ENCODE results near the gene SYCP2L. TPM values are rescaled to one million over a fixed set of nuclear protein-coding genes. Genes with fewer than 3 reads are reported as not detected.
A peak's percentile ranks its signal among the peaks of the same experiment; 100 is the strongest.
"Not testable (repeated sequence)": the region's sequence is repeated elsewhere in the genome, so short reads cannot be mapped to it uniquely, and the experiment has no call there.

SYCP2L gene
- total and polyA plus RNA-seq, 9 of the 15 experiments (the other 6 are each of a cell fraction or from before 2014, with no cell fraction given), result 12.4 to 46.9 (median 22.0) TPM

DNA sequence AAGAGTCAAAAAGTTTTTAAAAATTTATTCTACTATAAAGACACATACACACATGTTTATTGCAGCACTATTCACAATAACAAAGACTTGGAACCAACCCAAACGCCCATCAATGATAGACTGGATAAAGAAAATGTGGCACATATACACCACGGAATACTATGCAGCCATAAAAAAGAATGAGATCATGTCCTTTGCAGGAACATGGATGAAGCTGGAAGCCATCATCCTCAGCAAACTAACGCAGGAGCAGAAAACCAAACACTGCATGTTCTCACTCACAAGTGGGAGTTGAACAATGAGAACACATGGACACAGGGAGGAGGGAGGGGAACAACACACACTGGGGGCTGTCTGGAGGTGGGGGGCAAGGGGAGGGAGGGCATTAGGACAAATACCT, 20.1 kb upstream of the SYCP2L start:
- H3K27ac ChIP-seq (ENCODE audit: extremely low read depth, low read depth, low read length); H3K4me1 ChIP-seq (replicated peaks in 1 of 2; ENCODE audit: control insufficient read depth in 2 of 2, insufficient read depth in 2 of 2, low read length in 2 of 2); H3K9ac ChIP-seq (ENCODE audit: insufficient read depth in 1 of 2, low read depth in 2 of 2, low read length in 2 of 2); CTCF ChIA-PET (ENCODE audit: low intra/inter-chr PET ratio); H3K36me3 ChIP-seq (ENCODE audit: control insufficient read depth, insufficient read depth, low read length); intact Hi-C loops (cut with micrococcal nuclease); H4K20me1 ChIP-seq (replicated peaks; ENCODE audit: control insufficient read depth, insufficient read depth, low read length); DNase-seq (ENCODE audit: extremely low read depth in 1 of 4, low spot score in 3 of 4); H3K4me2 ChIP-seq (ENCODE audit: insufficient read depth, low read length); H3K4me3 ChIP-seq; H2AFZ ChIP-seq (ENCODE audit: low read depth, low read length); H3K9me1 ChIP-seq (ENCODE audit: control insufficient read depth, insufficient read depth, low read length); BruUV-seq (replicated peaks); ATAC-seq; in situ Hi-C loops (cut with MboI); H3K9me3 ChIP-seq (replicated peaks; ENCODE audit: control insufficient read depth, insufficient read depth, low read depth, low read length); FAIRE-seq; H3K79me2 ChIP-seq (ENCODE audit: control insufficient read depth, insufficient read depth, low read length); H3K27me3 ChIP-seq (ENCODE audit: control insufficient read depth in 2 of 2, insufficient read depth in 2 of 2, low read length in 2 of 2): not testable (repeated sequence)
- POLR2A ChIA-PET, result interaction anchor here (1.2 kb wide), 1 partner anchor 20 kb away, joined by 3 read pairs; the partner anchor contains the start of gene SYCP2L
- TF ChIP-seq ZNF146 (CRISPR knock-in tag; IDR thresholded peaks at IDR 0.05; ENCODE audit: unreplicated experiment), result peak; percentile 79
- WGBS (ENCODE audit: insufficient coverage, low coverage, missing lambda C conversion rate), result 4% methylated on average over 3 of the region's 3 CpGs

DNA sequence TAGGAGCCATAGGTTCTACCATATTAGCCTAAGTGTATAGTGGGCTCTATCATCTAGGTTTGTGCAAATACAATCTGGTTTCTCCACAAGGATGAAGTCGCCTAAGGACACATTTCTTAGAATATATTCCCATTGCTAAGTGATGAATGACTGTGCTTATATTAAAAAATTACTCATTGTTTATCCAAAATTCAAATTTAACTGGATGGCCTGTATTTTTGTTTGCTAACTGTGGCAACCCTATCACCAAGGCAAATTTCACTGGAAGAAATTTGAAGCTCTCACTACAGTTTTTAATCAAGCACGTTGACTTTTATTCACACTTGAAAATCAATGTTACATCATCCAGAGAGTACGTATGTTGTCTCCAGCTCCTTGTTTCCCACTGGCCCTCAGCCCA, 18.9 kb upstream of the SYCP2L start:
- DNase-seq (ENCODE audit: extremely low read depth in 1 of 4, low spot score in 3 of 4) (no peak), ATAC-seq (no peak), FAIRE-seq (no peak)
- CTCF ChIA-PET (ENCODE audit: low intra/inter-chr PET ratio), result no interaction called here
- Histone ChIP-seq H4K20me1 (replicated peaks; ENCODE audit: control insufficient read depth, insufficient read depth, low read length) (no peaks in the 10 kb centered on the region), H3K4me1 (replicated peaks in 1 of 2; ENCODE audit: control insufficient read depth in 2 of 2, insufficient read depth in 2 of 2, low read length in 2 of 2) (no peaks in the 10 kb centered on the region), H3K36me3 (ENCODE audit: control insufficient read depth, insufficient read depth, low read length) (no peaks in the 10 kb centered on the region), H3K9me3 (replicated peaks; ENCODE audit: control insufficient read depth, insufficient read depth, low read depth, low read length) (no peaks in the 10 kb centered on the region), H3K4me2 (ENCODE audit: insufficient read depth, low read length) (no peak overlapping the region), H3K27ac (ENCODE audit: extremely low read depth, low read depth, low read length) (no peak overlapping the region), H2AFZ (ENCODE audit: low read depth, low read length) (no peak overlapping the region), H3K4me3 (no peak overlapping the region), H3K9ac (ENCODE audit: insufficient read depth in 1 of 2, low read depth in 2 of 2, low read length in 2 of 2) (no peak overlapping the region), H3K79me2 (ENCODE audit: control insufficient read depth, insufficient read depth, low read length) (no peaks in the 10 kb centered on the region), H3K27me3 (ENCODE audit: control insufficient read depth in 2 of 2, insufficient read depth in 2 of 2, low read length in 2 of 2) (no peaks in the 10 kb centered on the region), H3K9me1 (ENCODE audit: control insufficient read depth, insufficient read depth, low read length) (no peaks in the 10 kb centered on the region)
- POLR2A ChIA-PET, result no interaction called here
- no TSS peak for BruUV-seq (replicated peaks)
- in situ Hi-C loops (cut with MboI), result no loop called here
- WGBS (ENCODE audit: insufficient coverage, low coverage, missing lambda C conversion rate), result 24% methylated on average over 3 of the region's 3 CpGs
- TF ChIP-seq, protein P1, sequence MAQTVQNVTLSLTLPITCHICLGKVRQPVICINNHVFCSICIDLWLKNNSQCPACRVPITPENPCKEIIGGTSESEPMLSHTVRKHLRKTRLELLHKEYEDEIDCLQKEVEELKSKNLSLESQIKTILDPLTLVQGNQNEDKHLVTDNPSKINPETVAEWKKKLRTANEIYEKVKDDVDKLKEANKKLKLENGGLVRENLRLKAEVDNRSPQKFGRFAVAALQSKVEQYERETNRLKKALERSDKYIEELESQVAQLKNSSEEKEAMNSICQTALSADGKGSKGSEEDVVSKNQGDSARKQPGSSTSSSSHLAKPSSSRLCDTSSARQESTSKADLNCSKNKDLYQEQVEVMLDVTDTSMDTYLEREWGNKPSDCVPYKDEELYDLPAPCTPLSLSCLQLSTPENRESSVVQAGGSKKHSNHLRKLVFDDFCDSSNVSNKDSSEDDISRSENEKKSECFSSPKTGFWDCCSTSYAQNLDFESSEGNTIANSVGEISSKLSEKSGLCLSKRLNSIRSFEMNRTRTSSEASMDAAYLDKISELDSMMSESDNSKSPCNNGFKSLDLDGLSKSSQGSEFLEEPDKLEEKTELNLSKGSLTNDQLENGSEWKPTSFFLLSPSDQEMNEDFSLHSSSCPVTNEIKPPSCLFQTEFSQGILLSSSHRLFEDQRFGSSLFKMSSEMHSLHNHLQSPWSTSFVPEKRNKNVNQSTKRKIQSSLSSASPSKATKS (CRISPR knock-in tag; IDR thresholded peaks at IDR 0.05), result no peak
- TF ChIP-seq, protein P2, sequence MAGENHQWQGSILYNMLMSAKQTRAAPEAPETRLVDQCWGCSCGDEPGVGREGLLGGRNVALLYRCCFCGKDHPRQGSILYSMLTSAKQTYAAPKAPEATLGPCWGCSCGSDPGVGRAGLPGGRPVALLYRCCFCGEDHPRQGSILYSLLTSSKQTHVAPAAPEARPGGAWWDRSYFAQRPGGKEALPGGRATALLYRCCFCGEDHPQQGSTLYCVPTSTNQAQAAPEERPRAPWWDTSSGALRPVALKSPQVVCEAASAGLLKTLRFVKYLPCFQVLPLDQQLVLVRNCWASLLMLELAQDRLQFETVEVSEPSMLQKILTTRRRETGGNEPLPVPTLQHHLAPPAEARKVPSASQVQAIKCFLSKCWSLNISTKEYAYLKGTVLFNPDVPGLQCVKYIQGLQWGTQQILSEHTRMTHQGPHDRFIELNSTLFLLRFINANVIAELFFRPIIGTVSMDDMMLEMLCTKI (IDR thresholded peaks at IDR 0.05; ENCODE audit: partially characterized antibody), result no peak
- intact Hi-C loops (cut with micrococcal nuclease), result no loop called here
